Breast epithelium (tissue), 3 donors: ENCODE measurements around the gene HAO1.

Experiments used
- CTCF ChIP-seq, 3 donors: fragments of 450-650 bp; IDR thresholded peaks; one replicate each; pipeline ENCODE4 v1.5.1; 2016 to 2017; ENCODE audit warnings: antibody characterized with exemption in 3 of 3, mild to moderate bottlenecking in 3 of 3, moderate library complexity in 3 of 3
- POLR2AphosphoS5 ChIP-seq, 3 donors: sonication (generic); formaldehyde crosslinking; IDR thresholded peaks; one replicate each; pipeline ENCODE4 v1.6.1; 2017; ENCODE audit warnings: antibody characterized with exemption in 3 of 3

GRCh38 chr20:7935027-7935551, 5.2 kb downstream of the HAO1 start:
- TF ChIP-seq POLR2AphosphoS5 (IDR thresholded peaks at IDR 0.05) = no peak
- TF ChIP-seq CTCF (IDR thresholded peaks at IDR 0.05) = no peak
